Caco-2 (cell line): ENCODE measurements around the gene CACNA2D4. TPM values are rescaled to one million over a fixed set of nuclear protein-coding genes. Genes with fewer than 3 reads are reported as not detected.

Source experiments
- BruUV-seq: library from RNA; stranded (reverse); fragments of 400-500 nt; replicated peaks from 2 replicates; lab custom pipeline; 2021; lab: Mats Ljungman, UMichigan
- CTCF ChIA-PET: fragments of 300-600 bp; sonication (Branson Sonifier 250); formaldehyde crosslinking; loops from one replicate; lab custom pipeline; 2022; ENCODE audit warnings: antibody characterized with exemption; lab: Charles Lee
- POLR2A ChIA-PET: fragments of 300-600 bp; sonication (Branson Sonifier 250); formaldehyde crosslinking; loops from one replicate; lab custom pipeline; 2022; ENCODE audit warnings: antibody characterized with exemption; lab: Charles Lee
- DNase-seq, 2 experiments: peaks; one replicate each; pipeline versions ENCODE4 v3.0.0 to v3.0.0-alpha.2; 2020 to 2022
- H3K27me3 ChIP-seq: replicated peaks from 2 replicates; pipeline ENCODE4 v1.6.0; 2011; ENCODE audit warnings: low read length; ENCODE audit not compliant: control insufficient read depth, insufficient read depth
- H3K36me3 ChIP-seq: 2 replicates; pipeline ENCODE4 v1.5.1; 2011; ENCODE audit warnings: low read length; ENCODE audit not compliant: control insufficient read depth, insufficient read depth
- H3K4me1 ChIP-seq: fragments of 250-450 bp; sonication (Bioruptor Pico); 2 replicates; pipeline ENCODE4 v1.5.1; 2020; ENCODE audit warnings: mild to moderate bottlenecking
- H3K4me3 ChIP-seq: 2 replicates; pipeline ENCODE4 v1.5.1; 2011; ENCODE audit warnings: low read depth, mild to moderate bottlenecking, control low read depth, low read length
- H3K9me3 ChIP-seq: fragments of 250-450 bp; sonication (Bioruptor Pico); 2 replicates; pipeline ENCODE4 v1.5.1; 2020; ENCODE audit warnings: mild to moderate bottlenecking, moderate library complexity
- H3K27ac Mint-ChIP-seq: one replicate; pipeline ENCODE4 v1.8.0; 2022; ENCODE audit warnings: mixed read lengths; ENCODE audit not compliant: unreplicated experiment
- H3K27me3 Mint-ChIP-seq: one replicate; pipeline ENCODE4 v1.8.0; 2022; ENCODE audit warnings: mixed read lengths; ENCODE audit not compliant: insufficient read depth, unreplicated experiment
- H3K36me3 Mint-ChIP-seq: one replicate; pipeline ENCODE4 v1.8.0; 2022; ENCODE audit warnings: mild to moderate bottlenecking, mixed read lengths; ENCODE audit not compliant: insufficient read depth, unreplicated experiment
- H3K4me1 Mint-ChIP-seq: one replicate; pipeline ENCODE4 v1.8.0; 2022; ENCODE audit warnings: low read depth, mixed read lengths; ENCODE audit not compliant: unreplicated experiment
- H3K4me3 Mint-ChIP-seq: one replicate; pipeline ENCODE4 v1.8.0; 2022; ENCODE audit warnings: mild to moderate bottlenecking, moderate library complexity, mixed read lengths; ENCODE audit not compliant: unreplicated experiment
- H3K9me3 Mint-ChIP-seq: one replicate; pipeline ENCODE4 v1.8.0; 2022; ENCODE audit warnings: mixed read lengths; ENCODE audit not compliant: unreplicated experiment
- CTCF ChIP-seq, 2 experiments: fragments of 200-600 bp in 1 of 2; IDR thresholded peaks; 1 replicate in 1 of 2; 2 replicates in 1 of 2; pipeline versions ENCODE4 v1.5.1 to v1.8.0; 2011 to 2022; ENCODE audit warnings: antibody characterized with exemption in 1 of 2, control low read depth in 1 of 2, inconsistent platforms in 1 of 2, low read depth in 1 of 2, low read length in 1 of 2, mild to moderate bottlenecking in 1 of 2, moderate library complexity in 1 of 2; ENCODE audit not compliant: insufficient read depth in 1 of 2, severe bottlenecking in 1 of 2, unreplicated experiment in 1 of 2
- intact Hi-C: fragments of 100-400 bp; cut with micrococcal nuclease; formaldehyde crosslinking; loops from one replicate; pipeline ENCODE4 v1.10.0; 2022; ENCODE audit not compliant: unreplicated experiment
- total RNA-seq: library from RNA; stranded (reverse); gene quantifications from 2 replicates; pipeline ENCODE4 v1.2.3, GENCODE V29; 2022

CACNA2D4 gene
- total RNA-seq, 1 experiment from 2014 or later, result 2.2 TPM

DNA sequence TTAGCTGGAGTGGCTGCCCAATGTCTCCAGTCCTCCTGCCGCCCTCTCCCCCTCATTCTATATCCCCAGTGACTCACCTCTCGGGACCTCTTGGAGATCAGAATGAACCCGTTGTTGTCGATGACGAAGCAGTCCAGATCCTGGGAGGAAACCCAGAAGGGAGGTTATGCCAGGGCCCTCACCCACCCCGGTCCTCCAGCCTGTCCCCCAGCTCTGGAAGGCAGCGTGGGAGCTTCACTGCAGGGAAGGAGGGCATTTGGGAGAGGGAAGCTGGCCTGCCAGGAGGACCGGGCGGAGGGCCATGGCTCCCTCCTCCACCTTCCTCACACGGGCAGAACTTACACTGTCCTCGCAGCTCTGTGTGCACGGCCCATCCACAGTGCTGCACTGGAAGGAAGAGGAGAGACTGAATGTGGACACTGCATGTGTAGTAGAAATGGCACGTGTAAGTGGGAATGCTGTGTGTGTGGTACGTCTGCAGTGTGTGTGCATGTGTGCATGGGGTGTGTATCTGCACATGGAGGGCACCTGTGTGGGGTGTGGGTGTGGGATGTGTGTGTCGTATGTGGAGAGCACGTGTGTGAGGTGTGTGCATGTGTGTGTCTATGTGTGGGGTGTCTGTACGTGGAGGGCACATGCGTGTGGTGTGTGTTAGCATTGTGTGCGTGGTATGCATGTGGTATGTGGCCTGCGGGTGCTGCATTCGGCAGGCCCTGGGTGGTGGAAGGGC lies 108.1 kb downstream of the CACNA2D4 start:
- TF ChIP-seq CTCF (IDR thresholded peaks at IDR 0.05; ENCODE audit: insufficient read depth in 1 of 2, low read depth in 1 of 2, low read length in 1 of 2, severe bottlenecking in 1 of 2, unreplicated experiment in 1 of 2), result no peak
- no peak overlapping the region for H3K27ac Mint-ChIP-seq
- ChIA-PET POLR2A (interaction anchor here (0.5 kb wide), 1 partner anchor 82 kb away, joined by 3 read pairs; no protein-coding TSS in a partner anchor), CTCF (interaction anchor here (0.9 kb wide), 1 partner anchor 130 kb away, joined by 3 read pairs; no protein-coding TSS in a partner anchor)
- no peaks in the 10 kb centered on the region for H3K27me3 Mint-ChIP-seq
- Histone ChIP-seq H3K27me3 (no peaks in the 10 kb centered on the region), H3K9me3 (no peaks in the 10 kb centered on the region), H3K4me3 (no peak overlapping the region), H3K4me1 (peaks cover 14% of the 10 kb centered on the region), H3K36me3 (no peaks in the 10 kb centered on the region)
- H3K4me3 Mint-ChIP-seq, result no peak overlapping the region
- DNase-seq, result no peak
- peaks cover 6% of the 10 kb centered on the region for H3K4me1 Mint-ChIP-seq
- intact Hi-C loops, result no loop called here
- BruUV-seq, result no TSS peak
- no peaks in the 10 kb centered on the region for H3K9me3 Mint-ChIP-seq
- no peaks in the 10 kb centered on the region for H3K36me3 Mint-ChIP-seq

GRCh38 chr12:1809591-1810190 lies 108.8 kb downstream of the CACNA2D4 start:
- DNase-seq, result no peak
- Histone ChIP-seq H3K27me3 (no peaks in the 10 kb centered on the region), H3K4me3 (no peak overlapping the region), H3K4me1 (peaks cover 15% of the 10 kb centered on the region), H3K9me3 (no peaks in the 10 kb centered on the region), H3K36me3 (no peaks in the 10 kb centered on the region)
- ChIA-PET CTCF (interaction anchor here (0.9 to 1.7 kb wide), 2 partner anchors 130 to 156 kb away, joined by 3 read pairs; no protein-coding TSS in a partner anchor), POLR2A (interaction anchor here (0.5 kb wide), 1 partner anchor 83 kb away, joined by 3 read pairs; no protein-coding TSS in a partner anchor)
- Mint-ChIP-seq H3K36me3 (no peaks in the 10 kb centered on the region), H3K4me3 (no peak overlapping the region), H3K27ac (no peak overlapping the region), H3K4me1 (peaks cover 8% of the 10 kb centered on the region), H3K27me3 (no peaks in the 10 kb centered on the region), H3K9me3 (no peaks in the 10 kb centered on the region)
- intact Hi-C loops, result no loop called here
- TF ChIP-seq CTCF (IDR thresholded peaks at IDR 0.05; ENCODE audit: insufficient read depth in 1 of 2, low read depth in 1 of 2, low read length in 1 of 2, severe bottlenecking in 1 of 2, unreplicated experiment in 1 of 2), result no peak
- BruUV-seq, result no TSS peak

GRCh38 chr12:1808798-1809480 lies 109.5 kb downstream of the CACNA2D4 start:
- POLR2A ChIA-PET, result no interaction called here

More at GRCh38 chr12:1808798-1809480, 109.5 kb downstream of the CACNA2D4 start:
- no peak for DNase-seq
- H3K9me3 Mint-ChIP-seq, result no peaks in the 10 kb centered on the region
- Histone ChIP-seq H3K27me3 (no peaks in the 10 kb centered on the region), H3K4me3 (no peak overlapping the region), H3K4me1 (peaks cover 20% of the 10 kb centered on the region), H3K36me3 (no peaks in the 10 kb centered on the region), H3K9me3 (no peaks in the 10 kb centered on the region)
- no peak overlapping the region for H3K4me3 Mint-ChIP-seq
- no peaks in the 10 kb centered on the region for H3K27me3 Mint-ChIP-seq
- intact Hi-C loops, result no loop called here
- no peak overlapping the region for H3K27ac Mint-ChIP-seq
- TF ChIP-seq CTCF (IDR thresholded peaks at IDR 0.05; ENCODE audit: insufficient read depth in 1 of 2, low read depth in 1 of 2, low read length in 1 of 2, severe bottlenecking in 1 of 2, unreplicated experiment in 1 of 2), result no peak
- H3K4me1 Mint-ChIP-seq, result peaks cover 14% of the 10 kb centered on the region
- BruUV-seq, result no TSS peak
- H3K36me3 Mint-ChIP-seq, result no peaks in the 10 kb centered on the region
- CTCF ChIA-PET, result interaction anchor here (1.7 kb wide), 1 partner anchor 156 kb away, joined by 3 read pairs; no protein-coding TSS in a partner anchor
